Spleen (tissue), 11 donors: ENCODE measurements around the gene EVI5L. TPM values are rescaled to one million over a fixed set of nuclear protein-coding genes. Genes with fewer than 3 reads are reported as not detected.
"Not testable (repeated sequence)": the region's sequence is repeated elsewhere in the genome, so short reads cannot be mapped to it uniquely, and the experiment has no call there.

Experiments
- DNase-seq: peaks from one replicate; pipeline ENCODE4 v3.0.0-alpha.2; 2020
- H3K27ac ChIP-seq, 8 donors: fragments of 200-600 bp; sonication (generic) in 7 of 8; 1 replicate in 4 of 8; 2 replicates in 4 of 8; pipeline versions ENCODE4 v1.5.0 to v1.8.0; 2016 to 2021; ENCODE audit warnings: inconsistent platforms in 4 of 8, mild to moderate bottlenecking in 4 of 8, moderate library complexity in 1 of 8
- H3K27me3 ChIP-seq, 7 donors: fragments of 200-600 bp; sonication (generic) in 6 of 7; replicated peaks in 1 of 7; 1 replicate in 4 of 7; 2 replicates in 3 of 7; pipeline versions ENCODE4 v1.5.0 to v1.8.0; 2016 to 2021; ENCODE audit warnings: inconsistent platforms in 3 of 7, mild to moderate bottlenecking in 1 of 7
- H3K36me3 ChIP-seq, 6 donors: fragments of 200-600 bp; sonication (generic) in 5 of 6; 1 replicate in 4 of 6; 2 replicates in 2 of 6; pipeline versions ENCODE4 v1.5.0 to v1.8.0; 2016 to 2021; ENCODE audit warnings: inconsistent platforms in 2 of 6
- H3K4me1 ChIP-seq, 6 donors: fragments of 200-600 bp; sonication (generic) in 5 of 6; 1 replicate in 3 of 6; 2 replicates in 3 of 6; pipeline versions ENCODE4 v1.5.0 to v1.8.0; 2016 to 2021; ENCODE audit warnings: inconsistent platforms in 3 of 6
- H3K4me3 ChIP-seq, 8 donors: fragments of 200-600 bp; sonication (generic) in 7 of 8; 1 replicate in 4 of 8; 2 replicates in 4 of 8; pipeline versions ENCODE4 v1.5.0 to v1.8.0; 2016 to 2021; ENCODE audit warnings: inconsistent platforms in 4 of 8, mild to moderate bottlenecking in 4 of 8, moderate library complexity in 2 of 8
- H3K9me3 ChIP-seq, 8 donors: fragments of 200-600 bp; sonication (generic) in 7 of 8; 1 replicate in 4 of 8; 2 replicates in 4 of 8; pipeline versions ENCODE4 v1.5.0 to v1.8.0; 2016 to 2021; ENCODE audit warnings: inconsistent platforms in 4 of 8
- POLR2A ChIP-seq, 3 donors: fragments of 450-650 bp; IDR thresholded peaks; one replicate each; pipeline ENCODE4 v1.5.1; 2017; ENCODE audit warnings: antibody characterized with exemption in 3 of 3, mild to moderate bottlenecking in 1 of 3
- POLR2AphosphoS5 ChIP-seq, 3 donors: sonication (generic); formaldehyde crosslinking; IDR thresholded peaks; one replicate each; pipeline ENCODE4 v1.5.1; 2017; ENCODE audit warnings: antibody characterized with exemption in 3 of 3
- WGBS, 5 donors: extraction: QIAGEN DNeasy Blood & Tissue Kit in 3 of 5; methylation state at CpG; one replicate each; pipeline versions ENCODE4 v1.1.5 to v1.1.7; 2013 to 2018; 5-methylcytosine and 5-hydroxymethylcytosine counted together
- intact Hi-C: fragments of 100-400 bp; cut with DNase I; formaldehyde crosslinking; loops from one replicate; pipeline ENCODE4 v1.15.0; 2023; ENCODE audit warnings: low total_unique reads
- polyA plus RNA-seq, 3 donors: library from polyadenylated mRNA; stranded (reverse); fragments of 200-250 nt; gene quantifications; one replicate each; pipeline ENCODE4 v1.2.1, GENCODE V29; 2013
- total RNA-seq, 7 donors: library from RNA; depleted of rRNA in 3 of 7; stranded (reverse); fragments of >200 nt in 3 of 7; fragmentation: NEBNext Ultra II Directional in 4 of 7; extraction: Animal tissue kit (Norgen Biotek cat#: 25700) in 4 of 7; gene quantifications; one replicate each; pipeline versions ENCODE4 v1.1.0 to v1.2.1, GENCODE V29; 2016 to 2021
- TF ChIP-seq, protein P1 (sequence below), 11 experiments: fragments of 200-600 bp in 7 of 11; fragments of 450-650 bp in 4 of 11; sonication (generic) in 4 of 11; IDR thresholded peaks in 8 of 11; conservative IDR thresholded peaks in 3 of 11; 1 replicate in 7 of 11; 2 replicates in 4 of 11; pipeline versions ENCODE4 v1.4.0 to v1.8.0; 2016 to 2021; ENCODE audit warnings: antibody characterized with exemption in 11 of 11, inconsistent platforms in 4 of 11, mild to moderate bottlenecking in 1 of 11
- donor health status: healthy with polysubstance abuse.
- donor health status: DM: no; HTN: no; CAD: no; lungs with moderate emphysema.
- donor health status: DM: no; HTN: no; CAD: no.
- donor health status: Bipolar disorder and iron deficiency.
- donor health status: healthy.
- donor health status: DM: no; HTN: no; CAD: no.
- donor health status: DM: yes; HTN: yes; CAD: no.

Gene EVI5L
- total and polyA plus RNA-seq, 10 donors = 3.7 to 22.8 (median 11.9) TPM

DNA sequence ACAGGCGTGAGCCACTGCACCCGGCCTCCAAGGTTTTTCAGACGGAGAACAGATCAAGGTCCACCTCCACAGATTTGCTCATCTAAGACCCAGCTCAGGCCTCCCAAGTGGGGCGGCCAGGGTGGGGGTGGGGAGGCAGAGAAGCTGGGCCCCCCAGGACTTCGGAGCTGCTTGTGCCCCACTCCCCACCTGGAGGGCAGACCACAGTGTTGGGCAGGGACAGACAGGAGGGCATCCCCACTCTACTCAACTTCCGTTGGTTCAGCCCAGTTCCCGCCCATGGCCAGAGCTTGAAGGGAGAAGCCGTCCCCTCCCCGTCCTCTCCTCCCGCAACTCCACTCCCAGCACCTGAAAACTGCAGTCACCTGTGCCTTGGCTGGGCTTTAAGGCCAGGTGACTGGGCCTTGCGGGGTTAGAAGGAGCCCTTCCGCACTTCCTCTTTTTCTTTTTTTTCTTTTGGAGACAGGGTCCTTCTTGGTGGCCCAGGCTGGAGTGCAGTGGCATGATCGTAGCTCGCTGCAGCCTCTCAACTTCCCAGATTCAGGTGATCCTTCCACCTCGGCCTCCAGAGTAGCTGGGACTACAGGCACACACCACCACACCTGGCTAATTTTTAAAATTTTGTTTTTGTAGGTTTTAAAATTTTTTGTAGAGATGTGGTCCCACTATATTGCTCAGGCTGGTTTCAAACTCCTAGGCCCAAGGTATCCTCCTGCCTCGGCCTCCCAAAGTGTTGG lies 57.6 kb downstream of the EVI5L start:
- Histone ChIP-seq H3K36me3 (no peaks in the 10 kb centered on the region), H3K27me3 (peaks cover 0 to 54% (median 17%) of the 10 kb centered on the region in 7 donors), H3K27ac (no peak overlapping the region), H3K4me3 (no peak overlapping the region), H3K9me3 (no peaks in the 10 kb centered on the region), H3K4me1 (peaks cover 0 to 12% (median 4%) of the 10 kb centered on the region in 6 donors)
- intact Hi-C loops = no loop called here
- no peak for DNase-seq
- WGBS, 5 donors = 65 to 79% (median 76%) methylated on average over 14 to 16 of the region's 16 CpGs
- TF ChIP-seq, protein P1, sequence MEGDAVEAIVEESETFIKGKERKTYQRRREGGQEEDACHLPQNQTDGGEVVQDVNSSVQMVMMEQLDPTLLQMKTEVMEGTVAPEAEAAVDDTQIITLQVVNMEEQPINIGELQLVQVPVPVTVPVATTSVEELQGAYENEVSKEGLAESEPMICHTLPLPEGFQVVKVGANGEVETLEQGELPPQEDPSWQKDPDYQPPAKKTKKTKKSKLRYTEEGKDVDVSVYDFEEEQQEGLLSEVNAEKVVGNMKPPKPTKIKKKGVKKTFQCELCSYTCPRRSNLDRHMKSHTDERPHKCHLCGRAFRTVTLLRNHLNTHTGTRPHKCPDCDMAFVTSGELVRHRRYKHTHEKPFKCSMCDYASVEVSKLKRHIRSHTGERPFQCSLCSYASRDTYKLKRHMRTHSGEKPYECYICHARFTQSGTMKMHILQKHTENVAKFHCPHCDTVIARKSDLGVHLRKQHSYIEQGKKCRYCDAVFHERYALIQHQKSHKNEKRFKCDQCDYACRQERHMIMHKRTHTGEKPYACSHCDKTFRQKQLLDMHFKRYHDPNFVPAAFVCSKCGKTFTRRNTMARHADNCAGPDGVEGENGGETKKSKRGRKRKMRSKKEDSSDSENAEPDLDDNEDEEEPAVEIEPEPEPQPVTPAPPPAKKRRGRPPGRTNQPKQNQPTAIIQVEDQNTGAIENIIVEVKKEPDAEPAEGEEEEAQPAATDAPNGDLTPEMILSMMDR (IDR thresholded peaks at IDR 0.05 in 8 of 11, conservative IDR thresholded peaks at IDR 0.05 in 3 of 11) = no peak
- TF ChIP-seq POLR2A (IDR thresholded peaks at IDR 0.05) (no peak), POLR2AphosphoS5 (IDR thresholded peaks at IDR 0.05) (no peak)

DNA sequence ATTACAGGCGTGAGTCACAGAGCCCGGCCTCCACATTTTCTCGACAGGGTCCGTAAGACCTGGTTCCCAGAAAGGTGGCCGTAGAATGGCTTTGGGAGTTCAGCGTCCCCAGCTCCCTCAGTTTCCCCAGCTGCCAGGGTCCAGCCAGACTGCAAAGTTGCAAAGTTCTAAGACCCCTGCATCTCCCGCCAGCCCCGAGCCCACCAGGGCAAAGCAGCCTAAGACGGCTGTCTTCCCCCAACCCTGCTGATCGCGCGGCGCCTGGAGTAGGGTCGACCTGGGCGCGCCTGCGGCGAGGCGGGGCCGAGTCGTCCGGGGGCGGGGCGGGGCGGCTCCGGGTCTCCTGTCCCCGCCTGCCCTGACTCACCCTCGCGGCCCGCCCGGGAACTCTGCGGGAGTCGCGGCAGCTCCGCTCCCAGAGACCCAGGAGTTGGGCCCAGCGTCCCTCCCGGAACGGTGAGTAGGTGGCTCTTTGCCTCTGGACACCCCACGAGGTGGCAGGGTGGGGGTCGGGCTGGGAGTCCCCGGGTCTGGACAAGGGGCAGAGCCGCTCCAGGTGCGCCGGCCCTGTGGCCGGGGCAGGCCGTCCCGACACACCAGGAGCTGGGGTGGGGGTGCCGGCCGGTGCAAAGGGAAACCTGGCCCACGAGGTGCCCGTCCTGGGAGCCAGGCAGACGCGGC lies 58.3 kb downstream of the EVI5L start, which contains the start of gene LRRC8E:
Gene LRRC8E (plus strand): TSS at position 366 of the 681 bp plus-strand sequence. CDS start 7,094 bp downstream, outside the sequence.
- TF ChIP-seq POLR2AphosphoS5 (IDR thresholded peaks at IDR 0.05) = no peak
- TF ChIP-seq, protein P1 (IDR thresholded peaks at IDR 0.05 in 8 of 11, conservative IDR thresholded peaks at IDR 0.05 in 3 of 11) = no peak
- no peak for TF ChIP-seq POLR2A (IDR thresholded peaks at IDR 0.05)
- Histone ChIP-seq H3K9me3 (no peaks in the 10 kb centered on the region), H3K27ac (no peak within 1 kb of the TSS), H3K36me3 (no peaks in the 10 kb centered on the region), H3K27me3 (peaks cover 0 to 61% (median 17%) of the 10 kb centered on the region in 7 donors), H3K4me3 (peak within 1 kb of the TSS in 1 of 8 donors; percentile 13), H3K4me1 (peaks cover 0 to 12% (median 4%) of the 10 kb centered on the region in 6 donors)
- DNase-seq = no peak
- 11 to 47% (median 13%) methylated on average over 8 to 53 of the region's 53 CpGs for WGBS, 5 donors
- intact Hi-C loops = no loop called here

DNA sequence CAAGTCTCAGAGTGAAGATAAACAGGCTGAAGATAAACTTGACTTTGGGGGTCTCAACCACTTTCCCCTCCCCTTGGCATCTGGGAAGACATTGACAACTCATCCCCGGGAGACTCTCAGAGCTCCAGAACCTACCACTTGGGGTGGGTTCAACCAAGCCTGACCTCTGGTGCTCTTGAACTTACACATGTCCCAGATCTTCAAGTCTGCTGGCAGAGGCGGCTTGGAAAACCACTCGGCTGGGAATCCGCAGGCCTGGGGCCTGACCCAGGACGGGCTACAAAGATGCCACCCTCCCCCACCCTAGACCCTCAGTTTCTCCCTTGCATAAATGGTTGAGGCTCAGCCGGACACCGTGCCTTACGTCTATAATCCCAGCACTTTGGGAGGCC lies 58.8 kb downstream of the EVI5L start:
- TF ChIP-seq, protein P1 (IDR thresholded peaks at IDR 0.05 in 8 of 11, conservative IDR thresholded peaks at IDR 0.05 in 3 of 11) = no peak
- TF ChIP-seq POLR2AphosphoS5 (IDR thresholded peaks at IDR 0.05) (no peak), POLR2A (IDR thresholded peaks at IDR 0.05) (no peak)
- intact Hi-C loops = no loop called here
- Histone ChIP-seq H3K9me3 (no peaks in the 10 kb centered on the region), H3K27me3 (peaks cover 0 to 67% (median 17%) of the 10 kb centered on the region in 7 donors), H3K4me1 (peaks cover 0 to 12% (median 4%) of the 10 kb centered on the region in 6 donors), H3K4me3 (peak overlapping the region in 1 of 8 donors; percentile 13), H3K36me3 (no peaks in the 10 kb centered on the region), H3K27ac (no peak overlapping the region)
- WGBS, 5 donors = 80 to 85% (median 82%) methylated on average over 8 of the region's 8 CpGs
- DNase-seq = no peak

DNA sequence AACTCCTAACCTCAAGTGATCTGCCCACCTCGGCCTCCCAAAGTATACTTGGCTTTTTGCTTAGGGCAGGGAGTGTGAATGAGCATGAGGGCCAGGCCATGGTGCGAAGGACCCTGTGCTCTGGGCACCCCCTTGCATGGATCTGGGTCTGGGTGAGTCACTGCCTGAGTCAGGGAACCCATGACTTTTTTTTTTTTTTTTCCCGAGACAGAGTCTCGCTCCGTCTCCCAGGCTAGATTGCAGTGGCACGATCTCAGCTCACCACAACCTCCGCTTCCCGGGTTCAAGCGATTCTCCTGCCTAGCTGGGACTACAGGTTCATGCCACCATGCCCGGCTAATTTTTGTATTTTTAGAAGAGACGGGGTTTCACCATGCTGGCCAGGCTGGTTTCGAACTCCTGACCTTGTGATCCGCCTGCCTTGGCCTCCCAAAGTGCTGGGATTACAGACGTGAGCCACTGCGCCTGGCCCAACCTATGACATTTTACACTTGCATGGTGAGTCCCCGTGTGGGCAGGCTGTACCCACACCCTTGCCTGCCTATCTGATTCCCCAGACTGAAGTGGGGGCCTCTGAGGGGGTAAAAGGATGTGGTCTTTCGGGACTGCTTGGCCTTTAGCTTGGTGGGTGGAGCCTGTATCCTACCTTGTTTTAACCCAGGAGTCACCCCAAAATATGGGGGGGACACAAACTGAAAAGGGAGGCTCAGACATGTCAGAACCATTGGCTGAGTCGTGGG lies 63.5 kb downstream of the EVI5L start:
- DNase-seq, H3K4me1 ChIP-seq, H3K27ac ChIP-seq, H3K36me3 ChIP-seq, intact Hi-C loops, H3K4me3 ChIP-seq, H3K9me3 ChIP-seq: not testable (repeated sequence)
- peaks cover 0 to 61% (median 19%) of the 10 kb centered on the region in 7 donors for H3K27me3 ChIP-seq
- WGBS, 5 donors = 71 to 80% (median 75%) methylated on average over 18 of the region's 18 CpGs
